GM12801 (cell line): Measurements from ENCODE around the gene DGCR8.

Source experiments
- TF ChIP-seq, protein P1 (sequence below): IDR thresholded peaks from one replicate; pipeline ENCODE4 v1.5.1; 2011; ENCODE audit warnings: control low read depth; ENCODE audit not compliant: insufficient read length; ENCODE audit errors: extremely low read depth

Gene DGCR8

DNA sequence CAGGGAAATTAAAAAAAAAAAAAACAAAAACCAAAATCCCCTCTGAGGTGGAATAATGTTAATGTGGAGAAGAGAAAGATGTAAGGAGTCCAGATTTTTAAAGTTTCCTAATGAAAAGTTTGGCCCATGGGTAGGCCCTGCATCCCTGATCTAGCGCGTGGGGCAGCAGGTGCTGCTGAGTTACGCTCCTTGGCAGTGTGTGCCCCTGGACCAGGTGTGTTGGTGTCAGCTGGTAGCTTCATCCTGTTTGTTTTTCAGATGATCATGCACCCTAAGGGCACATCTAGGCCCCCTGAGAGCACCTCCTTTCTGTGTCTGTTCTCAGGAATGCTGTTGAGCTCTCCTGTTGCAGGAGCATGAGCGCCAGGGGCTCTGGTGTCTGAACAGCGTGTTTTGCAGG, 6.7 kb downstream of the DGCR8 start:
- TF ChIP-seq, protein P1, sequence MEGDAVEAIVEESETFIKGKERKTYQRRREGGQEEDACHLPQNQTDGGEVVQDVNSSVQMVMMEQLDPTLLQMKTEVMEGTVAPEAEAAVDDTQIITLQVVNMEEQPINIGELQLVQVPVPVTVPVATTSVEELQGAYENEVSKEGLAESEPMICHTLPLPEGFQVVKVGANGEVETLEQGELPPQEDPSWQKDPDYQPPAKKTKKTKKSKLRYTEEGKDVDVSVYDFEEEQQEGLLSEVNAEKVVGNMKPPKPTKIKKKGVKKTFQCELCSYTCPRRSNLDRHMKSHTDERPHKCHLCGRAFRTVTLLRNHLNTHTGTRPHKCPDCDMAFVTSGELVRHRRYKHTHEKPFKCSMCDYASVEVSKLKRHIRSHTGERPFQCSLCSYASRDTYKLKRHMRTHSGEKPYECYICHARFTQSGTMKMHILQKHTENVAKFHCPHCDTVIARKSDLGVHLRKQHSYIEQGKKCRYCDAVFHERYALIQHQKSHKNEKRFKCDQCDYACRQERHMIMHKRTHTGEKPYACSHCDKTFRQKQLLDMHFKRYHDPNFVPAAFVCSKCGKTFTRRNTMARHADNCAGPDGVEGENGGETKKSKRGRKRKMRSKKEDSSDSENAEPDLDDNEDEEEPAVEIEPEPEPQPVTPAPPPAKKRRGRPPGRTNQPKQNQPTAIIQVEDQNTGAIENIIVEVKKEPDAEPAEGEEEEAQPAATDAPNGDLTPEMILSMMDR: no peak

DNA sequence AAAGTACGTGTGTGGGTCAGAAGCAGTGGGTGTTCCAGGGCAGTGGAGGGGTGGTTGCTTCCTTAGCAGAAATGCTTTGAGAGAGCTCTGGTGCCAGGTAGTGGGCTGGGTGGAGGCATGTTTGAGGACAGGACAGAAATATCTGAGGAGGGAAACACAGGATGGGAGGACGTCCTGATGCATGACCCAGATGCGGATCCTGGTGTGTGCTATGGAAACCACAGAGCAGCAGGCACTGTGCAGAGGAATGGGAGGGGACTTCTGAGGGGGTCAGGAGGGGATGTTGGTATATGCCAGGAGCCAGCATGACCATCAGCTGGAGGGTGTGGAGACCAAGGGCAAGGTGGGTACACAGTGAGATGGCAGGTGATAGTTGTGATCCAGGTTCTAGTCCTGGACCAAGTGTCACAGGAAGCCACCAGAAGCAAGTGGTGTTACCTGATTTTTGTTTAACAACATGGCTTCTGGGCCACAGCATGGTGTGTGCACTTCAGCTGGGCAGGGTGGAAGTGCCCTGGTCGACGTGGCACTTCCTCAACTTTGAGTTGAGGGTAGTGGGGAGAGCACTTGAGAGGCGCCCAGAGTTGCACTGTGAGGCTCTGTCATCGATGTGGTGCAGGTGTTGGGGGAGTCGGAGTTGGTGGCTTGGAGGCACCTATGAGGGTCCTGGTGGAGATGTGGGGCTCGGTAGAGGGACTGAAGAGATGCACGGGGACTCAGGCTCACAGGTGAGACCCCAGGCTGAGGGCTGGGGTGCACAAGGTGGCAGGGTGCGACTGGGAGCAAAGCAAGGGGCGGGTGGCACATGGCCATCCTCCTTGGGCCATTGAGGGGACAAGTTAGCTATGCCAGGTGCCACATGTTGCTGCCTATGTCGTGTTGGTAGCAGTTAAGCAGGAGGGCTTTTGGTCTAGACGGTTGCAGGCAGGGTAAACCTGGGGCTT, 7.5 kb downstream of the DGCR8 start:
- TF ChIP-seq, protein P1: no peak

- TF ChIP-seq, protein P1: no peak
These were observed 8.2 kb downstream of the DGCR8 start for GRCh38 chr22:20088263-20088648.

- TF ChIP-seq, protein P1: no peak
These were observed 9.4 kb downstream of the DGCR8 start for GRCh38 chr22:20089226-20089976.

DNA sequence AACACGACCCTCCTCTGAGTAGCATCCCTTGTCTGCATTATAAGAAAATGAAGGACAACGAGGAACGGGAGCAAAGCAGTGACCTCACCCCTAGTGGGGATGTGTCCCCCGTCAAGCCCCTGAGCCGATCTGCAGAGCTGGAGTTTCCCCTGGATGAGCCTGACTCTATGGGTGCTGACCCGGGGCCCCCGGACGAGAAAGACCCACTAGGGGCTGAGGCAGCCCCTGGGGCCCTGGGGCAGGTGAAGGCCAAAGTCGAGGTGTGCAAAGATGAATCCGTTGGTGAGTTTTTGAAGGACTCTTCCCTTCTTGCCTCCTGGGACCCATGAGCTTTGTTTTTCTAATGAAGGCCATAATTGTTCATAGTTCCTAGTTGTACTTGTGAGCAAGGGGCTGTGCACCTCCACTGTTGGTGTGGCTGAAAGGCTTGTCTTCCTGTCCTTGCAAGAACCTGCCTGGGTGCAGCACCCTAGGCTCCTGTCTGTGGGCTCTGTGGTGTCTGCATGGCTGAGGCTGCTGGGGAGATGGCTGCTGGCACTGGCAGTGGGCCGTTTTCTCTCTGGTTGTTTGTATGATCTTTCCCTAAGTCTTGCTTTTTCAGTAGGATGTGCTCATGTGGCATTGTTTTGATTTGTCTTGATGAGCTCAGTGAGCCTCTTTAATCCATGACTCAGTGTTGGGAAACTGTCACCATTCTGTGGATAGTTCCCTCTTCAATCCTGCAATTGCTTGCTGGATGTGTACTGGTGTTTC, 10.1 kb downstream of the DGCR8 start:
- TF ChIP-seq, protein P1: no peak

- TF ChIP-seq, protein P1: no peak
These were observed 10.7 kb downstream of the DGCR8 start for GRCh38 chr22:20090730-20091240.
